Sigmoid colon (tissue), 4 donors: ENCODE measurements around the gene PCDHGA9.

Experiments
- CTCF ChIP-seq, 4 experiments: fragments of 450-650 bp in 3 of 4; fragments of 200-600 bp in 1 of 4; IDR thresholded peaks; one replicate each; pipeline ENCODE4 v1.5.1; 2016 to 2019; ENCODE audit warnings: antibody characterized with exemption in 4 of 4, mild to moderate bottlenecking in 3 of 4, moderate library complexity in 2 of 4
- EP300 ChIP-seq, 4 donors: sonication (generic); formaldehyde crosslinking; IDR thresholded peaks; one replicate each; pipeline ENCODE4 v1.6.1; 2017; ENCODE audit warnings: antibody characterized with exemption in 4 of 4
- POLR2A ChIP-seq, 2 donors: fragments of 450-650 bp; IDR thresholded peaks; one replicate each; pipeline ENCODE4 v1.6.1; 2016; ENCODE audit warnings: antibody characterized with exemption in 2 of 2, mild to moderate bottlenecking in 2 of 2, moderate library complexity in 2 of 2
- POLR2AphosphoS5 ChIP-seq, 4 donors: sonication (generic); formaldehyde crosslinking; IDR thresholded peaks; one replicate each; pipeline ENCODE4 v1.6.1; 2017; ENCODE audit warnings: antibody characterized with exemption in 4 of 4

GRCh38 chr5:141439411-141440141 is 37.0 kb downstream of the PCDHGA9 start:
- TF ChIP-seq POLR2AphosphoS5 (IDR thresholded peaks at IDR 0.05), result no peak
- TF ChIP-seq POLR2A (IDR thresholded peaks at IDR 0.05), result no peak
- no peak for TF ChIP-seq EP300 (IDR thresholded peaks at IDR 0.05)
- no peak for TF ChIP-seq CTCF (IDR thresholded peaks at IDR 0.05)
